ENCODE data around the gene FGF14.
"Not testable (repeated sequence)": the region's sequence is repeated elsewhere in the genome, so short reads cannot be mapped to it uniquely, and the experiment has no call there.

Gene FGF14

GRCh38 chr13:102103469-102103868 lies 298.4 kb downstream of the FGF14 start:
- no peak for DNase-seq (ENCODE audit: extremely low read depth, low read depth)
- TF ChIP-seq CTCF (IDR thresholded peaks at IDR 0.05; ENCODE audit: low read depth, low read length, missing control alignments) = no peak
- H3K4me3 ChIP-seq (replicated peaks; ENCODE audit: low read depth, low read length) = no peak overlapping the region

GRCh38 chr13:102100234-102100633 lies 301.6 kb downstream of the FGF14 start:
- TF ChIP-seq CTCF (IDR thresholded peaks at IDR 0.05; ENCODE audit: low read depth, low read length, missing control alignments) = no peak
- no peak overlapping the region for H3K4me3 ChIP-seq (replicated peaks; ENCODE audit: low read depth, low read length)
- no peak for DNase-seq (ENCODE audit: extremely low read depth, low read depth)

- H3K4me3 ChIP-seq (replicated peaks; ENCODE audit: low read depth, low read length) = no peak overlapping the region
- TF ChIP-seq CTCF (IDR thresholded peaks at IDR 0.05; ENCODE audit: low read depth, low read length, missing control alignments) = no peak
- no peak for DNase-seq (ENCODE audit: extremely low read depth, low read depth)
Measured at GRCh38 chr13:102097708-102098107, 304.1 kb downstream of the FGF14 start.

- H3K4me3 ChIP-seq (replicated peaks; ENCODE audit: low read depth, low read length); DNase-seq (ENCODE audit: extremely low read depth, low read depth): not testable (repeated sequence)
Measured at GRCh38 chr13:102093288-102093687, 308.6 kb downstream of the FGF14 start.

- no peak overlapping the region for H3K4me3 ChIP-seq (replicated peaks; ENCODE audit: low read depth, low read length)
- TF ChIP-seq CTCF (IDR thresholded peaks at IDR 0.05; ENCODE audit: low read depth, low read length, missing control alignments) = no peak
- no peak for DNase-seq (ENCODE audit: extremely low read depth, low read depth)
Measured at GRCh38 chr13:102091231-102091630, 310.6 kb downstream of the FGF14 start.

- no peak for DNase-seq (ENCODE audit: extremely low read depth, low read depth)
- no peak for TF ChIP-seq CTCF (IDR thresholded peaks at IDR 0.05; ENCODE audit: low read depth, low read length, missing control alignments)
- no peak overlapping the region for H3K4me3 ChIP-seq (replicated peaks; ENCODE audit: low read depth, low read length)
Measured at GRCh38 chr13:102090532-102090931, 311.3 kb downstream of the FGF14 start.

GRCh38 chr13:102089722-102090121 lies 312.1 kb downstream of the FGF14 start:
- no peak for DNase-seq (ENCODE audit: extremely low read depth, low read depth)
- H3K4me3 ChIP-seq (replicated peaks; ENCODE audit: low read depth, low read length) = no peak overlapping the region
- TF ChIP-seq CTCF (IDR thresholded peaks at IDR 0.05; ENCODE audit: low read depth, low read length, missing control alignments) = no peak

Measured in HFF-Myc (cell line).